Renal cortex interstitium (tissue), 11 donors: ENCODE data around the gene CKAP5. TPM values are rescaled to one million over a fixed set of nuclear protein-coding genes. Genes with fewer than 3 reads are reported as not detected.

Experiments
- DNase-seq, 11 donors: peaks; one replicate each; pipeline ENCODE4 v3.0.0-alpha.2; 2013; ENCODE audit warnings: low read depth in 9 of 11, low spot score in 4 of 11; ENCODE audit errors: extremely low read depth in 1 of 11
- polyA plus RNA-seq, 3 donors: library from polyadenylated mRNA; unstranded; fragments of 120-200 nt; gene quantifications; one replicate each; pipeline ENCODE4 v1.2.1, GENCODE V29; 2013; ENCODE audit not compliant: insufficient read length in 3 of 3

The CKAP5 gene
- polyA plus RNA-seq, 3 donors, result 82.3 to 112 (median 108) TPM

DNA sequence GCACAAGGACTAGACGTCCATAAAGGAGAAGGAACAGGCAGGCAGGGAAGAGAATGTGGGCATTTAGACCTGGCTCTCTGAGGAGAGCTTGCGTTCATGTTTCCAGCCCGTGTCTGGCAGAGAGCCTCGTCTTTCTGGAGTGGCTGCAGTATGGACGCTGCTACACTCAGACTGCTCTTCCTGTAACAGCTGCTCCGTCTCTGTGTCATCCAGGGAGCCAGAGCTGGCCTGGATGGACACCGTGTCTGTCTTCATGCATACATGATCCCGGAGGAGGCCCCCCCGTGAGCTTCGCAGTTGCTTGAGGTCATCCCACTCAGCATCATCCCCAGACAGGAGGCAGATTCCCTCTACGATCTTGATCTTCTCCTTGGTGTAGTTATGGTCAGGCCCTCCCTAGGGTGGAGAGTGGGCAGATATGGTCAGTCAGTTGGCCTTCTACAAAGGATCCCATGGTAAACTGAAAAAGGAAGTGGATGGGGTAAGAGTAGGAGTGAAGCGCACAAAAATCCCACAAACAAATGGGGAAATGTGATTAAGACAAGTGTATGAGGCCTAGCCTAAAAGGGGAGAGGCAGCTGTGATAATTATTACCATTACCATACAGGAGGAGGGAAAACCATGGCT is 13.0 kb upstream of the CKAP5 start:
- no peak for DNase-seq

DNA sequence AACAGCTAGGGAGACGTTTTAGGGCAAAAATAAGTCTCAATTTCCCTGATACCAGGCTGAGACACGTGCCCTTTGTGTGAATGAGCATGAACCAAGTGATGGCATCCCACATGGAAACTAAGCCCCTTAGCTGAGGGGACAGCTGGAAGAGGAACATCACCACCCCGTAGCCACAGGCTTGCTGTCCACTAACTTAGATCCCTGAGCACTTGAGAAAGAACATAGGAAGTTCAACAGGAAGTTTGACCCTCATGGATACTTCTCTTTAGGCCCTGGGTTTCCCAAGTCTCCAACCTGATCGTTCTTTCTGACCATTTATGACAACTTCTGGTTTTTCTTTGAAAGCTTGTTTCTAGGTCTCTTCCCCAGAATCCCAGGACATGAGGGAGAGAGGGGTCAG is 11.6 kb upstream of the CKAP5 start:
- DNase-seq, result no peak

DNA sequence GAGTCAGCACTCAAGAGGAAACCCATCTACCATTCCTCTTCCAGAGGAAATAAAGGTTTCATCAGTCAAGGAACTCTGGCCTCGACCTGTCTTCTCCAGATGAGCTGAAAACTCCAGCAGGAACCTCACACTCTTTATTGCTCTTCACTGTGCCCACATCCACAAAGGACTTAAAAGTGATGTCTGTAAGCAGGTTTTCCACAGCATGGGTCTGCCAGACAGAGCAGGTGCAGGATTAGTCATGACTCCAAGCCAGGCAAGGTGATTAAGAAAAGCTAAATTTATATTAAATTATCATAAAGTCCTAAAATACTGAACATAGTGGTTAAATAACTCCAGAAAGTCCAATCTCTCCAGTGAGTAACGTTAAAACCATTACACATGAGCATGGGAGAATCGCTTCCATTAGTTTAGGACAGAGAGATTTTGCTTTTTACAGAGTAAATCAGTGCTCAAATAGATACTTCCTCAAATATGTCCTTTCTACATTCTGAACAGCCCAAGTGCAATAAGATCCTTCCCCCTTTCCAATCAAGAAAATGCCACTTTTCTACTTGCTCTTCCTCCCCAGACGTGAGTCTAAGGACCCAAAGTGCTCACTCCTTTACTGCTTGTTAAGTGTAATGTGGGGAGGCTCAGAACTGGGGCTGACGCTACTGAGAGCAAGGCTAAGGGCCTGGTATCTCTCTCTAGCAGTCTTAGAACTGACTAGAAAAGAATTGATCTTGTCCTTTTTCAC is 10.7 kb upstream of the CKAP5 start:
- DNase-seq, result no peak

DNA sequence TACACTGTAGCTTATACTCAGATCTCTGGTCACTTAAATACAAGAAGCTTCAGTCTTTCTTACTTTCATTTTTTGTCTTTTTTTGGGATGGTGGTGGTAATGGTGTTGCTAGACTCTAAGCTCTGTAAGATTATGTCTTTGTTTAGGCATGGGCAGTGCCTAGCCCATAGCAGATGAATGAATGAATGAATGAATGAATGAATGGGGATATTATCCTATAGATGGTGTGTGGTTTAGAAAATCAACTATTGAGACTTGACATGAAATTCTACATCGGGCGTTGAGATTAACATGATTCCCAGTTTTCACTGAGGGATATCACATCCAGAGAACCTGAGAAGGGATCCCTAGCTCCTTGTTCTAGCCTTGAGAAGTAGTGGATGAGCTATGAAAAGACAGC is 9.8 kb upstream of the CKAP5 start:
- DNase-seq, result no peak

DNA sequence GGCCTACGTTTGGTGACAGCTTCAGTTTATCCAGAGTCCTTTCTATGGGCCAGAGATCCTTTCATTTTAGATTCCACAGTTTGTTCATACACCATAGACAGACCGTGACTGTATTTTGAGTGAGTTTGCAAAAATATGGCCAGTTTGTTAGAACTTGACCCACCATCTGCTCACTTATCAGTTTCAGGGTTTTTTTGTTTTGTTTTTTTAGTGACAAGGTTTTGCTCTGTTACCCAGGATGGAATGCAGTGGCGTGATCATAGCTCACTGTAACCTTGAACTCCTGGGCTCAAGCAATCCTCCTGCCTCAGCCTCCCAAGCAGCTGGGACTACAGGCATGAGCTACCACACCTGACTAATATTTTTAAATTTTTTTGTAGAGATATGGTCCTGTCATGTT is 9.1 kb upstream of the CKAP5 start:
- DNase-seq, result no peak

DNA sequence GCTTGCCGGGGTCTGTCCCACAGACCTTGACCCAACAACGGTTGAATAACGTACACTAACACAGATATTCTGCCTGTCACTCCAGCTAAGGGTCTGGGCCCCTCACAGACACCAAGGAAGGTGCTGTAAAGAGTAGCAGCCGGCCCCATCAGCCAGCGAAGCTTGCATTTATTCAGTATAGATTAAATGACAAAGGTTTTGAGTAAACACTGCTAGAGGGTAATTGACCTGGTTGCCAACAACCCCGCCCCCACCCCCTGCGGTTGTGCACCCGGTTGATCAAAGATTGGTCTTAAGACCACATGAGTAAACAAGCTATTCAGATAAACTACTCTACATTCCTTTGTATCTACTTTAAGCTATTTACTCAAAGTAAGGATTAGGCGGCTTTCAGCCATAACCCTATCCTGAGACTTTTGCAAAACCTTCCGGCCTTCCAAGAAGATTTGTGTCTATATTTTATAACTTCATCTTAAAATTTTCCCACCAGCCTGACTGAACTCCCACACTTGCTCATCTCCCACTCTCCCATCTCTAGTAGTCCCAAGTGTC is 4.8 kb upstream of the CKAP5 start:
- DNase-seq, result peak in 1 of 11 donors; percentile 1

DNA sequence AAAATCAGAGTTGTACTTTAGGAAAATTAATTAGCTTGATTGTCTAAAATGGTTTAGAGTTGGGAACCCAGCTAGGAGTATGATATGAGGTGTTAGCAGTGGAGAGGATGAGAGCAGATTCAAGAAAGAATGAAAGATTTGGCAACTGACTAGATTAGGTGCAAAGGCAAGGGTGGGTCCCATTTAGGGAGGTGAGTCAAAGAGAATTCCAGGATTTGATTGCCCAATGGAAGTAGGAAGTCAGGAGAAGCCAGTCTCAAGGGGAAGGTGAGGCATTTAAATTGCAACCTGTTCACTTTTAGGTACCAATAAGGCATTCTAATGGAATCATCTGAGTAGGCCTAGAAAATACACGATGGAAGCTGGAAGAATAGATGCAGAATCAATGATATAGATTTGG is 3.6 kb upstream of the CKAP5 start:
- no peak for DNase-seq

DNA sequence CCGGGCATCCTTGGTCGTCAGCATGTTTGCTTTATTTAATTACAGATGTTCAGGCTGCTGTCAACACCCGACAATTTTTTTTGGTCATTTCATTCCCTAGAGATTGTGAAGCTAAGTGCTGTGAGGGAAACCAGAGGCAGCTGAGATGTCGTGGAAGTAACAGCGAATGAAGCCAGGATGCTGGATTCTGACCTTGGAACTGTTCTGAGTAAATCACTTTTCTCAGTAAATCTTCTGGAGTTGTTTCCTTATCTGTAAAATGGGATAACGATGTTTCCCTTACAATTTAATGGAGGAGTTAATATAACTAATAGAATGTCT is 390 bp upstream of the CKAP5 start:
- peak in 1 of 11 donors; percentile 4 for DNase-seq

DNA sequence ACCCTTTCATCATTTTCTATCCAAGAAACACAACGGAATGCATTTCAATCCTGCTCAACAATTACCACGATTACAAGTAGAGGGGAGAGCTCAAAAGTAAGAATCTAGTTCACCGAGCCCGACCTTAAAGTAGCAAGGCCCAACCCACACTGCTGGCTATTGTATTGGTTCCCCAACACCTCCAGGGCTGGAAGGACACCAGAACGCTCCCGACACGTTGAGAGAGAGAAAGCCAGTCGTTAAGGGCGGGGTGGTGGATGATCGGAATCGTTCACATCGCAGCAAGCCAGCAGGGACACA is 690 bp downstream of the CKAP5 start:
- DNase-seq, result peak in 1 of 11 donors; percentile 11

DNA sequence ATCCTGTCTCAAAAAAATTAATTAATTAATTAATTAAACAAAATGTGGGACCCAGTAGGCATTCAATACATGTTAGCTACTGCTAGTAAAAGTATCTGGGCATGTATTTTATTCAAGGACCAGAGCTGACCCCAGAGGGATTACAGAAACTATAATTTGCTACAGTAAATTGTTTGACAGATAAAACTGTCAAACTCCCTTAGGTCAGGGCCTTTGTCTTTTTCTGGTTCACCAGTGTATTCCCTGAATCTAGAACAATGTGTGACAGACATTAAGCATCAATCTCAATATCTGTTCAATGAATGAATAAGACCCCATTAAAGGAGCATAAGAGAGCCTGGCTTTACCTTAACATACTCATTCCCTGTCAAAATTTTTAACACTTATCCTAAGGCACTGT is 6.0 kb downstream of the CKAP5 start:
- DNase-seq, result no peak

DNA sequence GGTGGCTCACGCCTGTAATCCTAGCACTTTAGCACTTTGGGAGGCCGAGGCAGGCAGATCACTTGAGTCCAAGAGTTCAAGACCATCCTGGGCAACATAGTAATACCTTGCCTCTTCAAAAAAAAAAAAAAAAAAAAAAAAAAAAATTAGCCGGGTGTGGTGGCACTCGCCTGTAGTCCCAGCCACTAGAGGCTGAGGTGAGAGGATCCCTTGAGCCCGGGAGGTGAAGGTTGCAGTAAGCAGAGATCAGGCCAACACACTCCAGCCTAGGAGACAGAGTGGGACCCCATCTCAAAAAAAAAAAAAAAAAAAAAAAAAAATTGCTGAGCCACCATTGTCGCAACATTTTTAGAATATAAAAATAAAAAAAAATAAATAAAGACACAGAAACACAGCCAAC is 7.6 kb downstream of the CKAP5 start:
- no peak for DNase-seq

DNA sequence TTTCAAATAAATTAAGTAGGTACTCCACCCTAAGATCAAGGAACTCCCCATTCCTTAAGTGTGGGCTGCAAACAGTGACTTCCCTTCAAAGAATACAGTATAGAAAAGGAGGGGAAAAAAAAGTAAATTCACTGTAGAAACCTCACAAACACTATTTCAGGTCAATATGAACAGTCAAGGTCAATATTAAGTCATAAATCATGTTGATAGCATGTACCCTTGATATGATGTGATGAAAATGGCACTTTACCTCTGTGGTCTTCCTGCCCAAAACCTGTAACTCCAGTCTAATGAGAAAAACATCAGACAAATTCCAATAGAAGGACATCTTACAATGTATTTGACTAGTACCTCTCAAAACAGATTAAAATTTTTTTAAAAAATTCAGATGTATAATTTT is 8.2 kb downstream of the CKAP5 start:
- DNase-seq, result no peak

DNA sequence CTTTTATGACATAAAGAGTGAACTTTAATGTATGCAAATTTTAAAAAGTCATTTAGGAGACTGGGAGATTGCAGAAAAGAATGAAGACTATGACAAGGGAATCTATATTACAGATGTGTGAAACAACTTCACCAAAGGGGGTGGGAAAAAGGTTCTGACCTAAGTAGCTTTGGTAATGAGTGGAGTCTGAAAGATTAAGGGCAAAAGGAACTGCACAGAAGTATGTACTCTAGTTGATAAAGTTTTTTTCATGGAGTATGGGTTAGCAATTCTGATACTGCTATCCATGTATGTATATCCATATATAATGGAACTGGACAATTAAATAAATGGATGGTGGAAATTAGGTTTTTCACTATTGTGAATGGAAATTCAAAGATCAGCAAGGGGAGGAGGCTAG is 9.2 kb downstream of the CKAP5 start:
- no peak for DNase-seq

DNA sequence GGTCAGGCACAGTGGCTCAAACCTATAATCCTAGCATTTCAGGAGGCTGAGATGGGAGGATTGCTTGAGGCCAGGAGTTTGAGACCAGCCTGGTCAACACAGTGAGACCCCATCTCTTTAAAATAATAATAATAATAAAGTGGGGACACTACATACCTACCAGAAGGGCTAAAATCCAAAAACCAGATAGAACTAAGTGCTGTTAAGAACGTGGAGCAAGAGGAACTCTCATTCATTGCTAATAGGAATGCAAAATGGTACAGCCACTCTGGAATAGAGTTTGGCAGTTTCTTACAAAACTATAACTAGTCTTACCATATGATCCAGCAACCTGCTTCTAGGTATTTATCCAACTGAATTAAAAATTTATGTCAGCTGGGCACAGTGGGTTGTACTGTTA is 9.6 kb downstream of the CKAP5 start:
- DNase-seq, result no peak

DNA sequence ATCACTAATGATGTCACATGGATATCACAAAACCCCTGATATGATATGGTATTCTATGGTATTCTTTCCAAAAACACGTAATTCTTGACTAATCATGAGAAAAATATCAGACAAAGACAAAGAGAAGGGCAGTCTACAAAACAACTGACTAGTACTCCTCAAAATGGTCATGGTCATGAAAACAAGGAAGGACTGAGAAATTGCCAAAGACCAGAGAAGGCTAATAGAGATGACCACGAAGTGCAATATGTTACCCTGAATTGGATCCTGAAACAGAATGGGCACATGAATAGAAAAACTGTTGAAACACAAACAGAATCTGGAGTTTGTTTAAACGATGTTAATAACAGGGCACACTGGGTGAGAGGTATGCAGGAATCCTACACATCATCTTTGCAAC is 10.2 kb downstream of the CKAP5 start:
- DNase-seq, result no peak

DNA sequence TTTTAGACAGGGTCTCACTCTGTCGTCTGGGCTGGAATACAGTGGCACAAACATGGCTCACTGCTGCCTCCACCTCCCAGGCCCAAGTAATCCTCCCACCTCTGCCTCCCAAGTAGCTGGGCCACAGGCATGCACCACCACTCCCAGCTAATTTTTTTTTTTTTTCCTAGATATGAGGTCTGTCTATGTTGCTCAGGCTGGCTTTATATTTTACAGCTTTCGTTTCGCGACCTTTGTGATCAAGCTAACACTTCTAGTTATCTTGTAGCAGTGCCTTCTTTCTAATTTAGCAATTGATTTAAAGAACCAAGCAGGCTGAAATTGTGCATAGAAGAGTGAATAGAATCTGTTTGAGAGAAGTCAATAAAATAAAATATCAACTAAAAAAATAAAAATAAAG is 11.3 kb downstream of the CKAP5 start:
- DNase-seq, result no peak

DNA sequence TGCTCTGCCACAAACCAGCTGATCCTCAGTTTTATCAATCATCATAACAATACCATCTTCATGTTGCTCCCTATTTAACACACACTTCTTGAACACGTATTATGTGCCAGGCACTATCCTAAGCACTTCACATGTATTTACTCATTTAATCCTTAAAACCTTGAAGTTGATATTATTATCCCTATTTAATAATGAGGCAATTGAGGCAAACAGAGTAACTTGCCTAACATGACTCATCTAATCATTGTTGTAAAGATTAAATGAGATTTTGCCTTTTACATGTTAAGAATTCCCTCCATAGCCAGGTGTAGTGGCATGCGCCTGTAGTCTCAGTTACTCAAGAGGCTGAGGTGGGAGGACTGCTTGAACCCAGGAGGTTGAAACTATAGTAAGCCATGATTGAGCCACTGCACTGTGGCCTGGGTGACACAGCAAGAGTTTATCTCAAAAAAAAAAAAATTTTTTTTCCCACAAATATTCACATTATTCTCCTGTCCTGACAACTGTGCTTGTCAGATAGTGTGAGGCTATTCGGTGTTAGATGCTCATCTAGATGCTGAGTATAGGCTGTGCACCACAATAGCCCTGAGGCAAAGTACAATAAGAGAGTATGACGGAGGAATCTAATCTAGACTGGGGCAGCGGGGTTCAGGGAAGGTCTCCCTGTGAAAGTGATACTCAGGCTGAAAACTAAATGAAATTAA is 13.4 kb downstream of the CKAP5 start:
- no peak for DNase-seq

DNA sequence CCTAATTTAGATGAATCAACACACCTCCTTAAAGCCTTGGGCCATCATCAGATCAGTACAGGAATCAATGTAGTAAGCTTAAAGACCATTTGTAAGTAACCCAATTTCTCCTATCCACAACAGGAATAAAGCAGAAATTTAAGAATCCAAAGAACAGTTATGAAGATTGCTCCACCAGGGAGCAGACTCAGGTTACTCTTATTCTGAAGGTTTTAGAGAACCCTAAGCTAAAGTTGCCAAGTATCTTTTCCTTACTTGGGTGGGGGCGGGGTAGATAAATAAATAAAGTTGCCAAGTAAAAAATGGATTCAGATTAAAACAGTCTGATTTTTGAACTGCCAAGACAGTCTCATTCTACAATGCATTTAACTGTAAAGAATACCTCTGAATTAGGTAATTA is 18.1 kb downstream of the CKAP5 start:
- no peak for DNase-seq

DNA sequence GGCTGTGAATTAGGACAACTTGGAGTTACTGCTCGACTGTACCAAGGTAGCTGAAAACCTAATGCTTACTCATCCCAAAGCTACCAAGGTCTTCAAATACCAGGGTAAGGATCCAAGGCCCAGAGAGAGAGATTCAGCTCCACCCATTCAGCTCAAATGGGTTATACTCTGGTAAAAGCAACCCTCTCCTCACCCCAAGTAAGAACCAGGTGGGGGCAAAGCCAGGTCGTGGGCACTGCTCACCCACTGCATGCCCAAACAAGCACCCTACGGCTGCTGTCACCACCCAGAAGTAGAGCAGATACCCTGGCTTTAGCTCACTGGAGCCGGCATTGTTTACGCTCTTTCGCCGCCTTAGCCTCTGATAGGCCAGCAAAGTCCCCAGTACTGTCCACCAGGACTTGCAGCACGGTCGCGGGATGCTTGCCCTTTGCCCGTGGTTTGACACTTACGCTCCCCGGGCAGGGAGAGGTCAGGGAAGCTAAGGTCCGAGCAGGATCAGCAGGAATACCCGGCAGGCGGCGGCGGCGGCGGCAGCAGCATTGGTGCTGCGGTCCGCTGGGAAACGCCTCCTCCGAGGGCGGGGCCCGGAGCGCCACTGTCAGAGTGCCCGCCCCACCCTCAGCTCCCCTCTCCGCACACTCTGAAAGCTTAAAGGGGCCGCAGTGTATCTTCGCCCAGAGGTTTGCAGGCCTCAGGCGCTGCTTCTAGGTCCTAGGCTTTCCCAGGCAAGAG is 19.6 kb downstream of the CKAP5 start:
- DNase-seq, result peak in 9 of 11 donors; percentile 27 to 67 (median 57)
